ENCODE results near the gene MUC3A. TPM values are rescaled to one million over a fixed set of nuclear protein-coding genes. Genes with fewer than 3 reads are reported as not detected.
A peak's percentile ranks its signal among the peaks of the same experiment; 100 is the strongest.

The MUC3A gene
- total RNA-seq, 1 experiment from 2014 or later: 29.2 TPM

GRCh38 chr7:100975371-100975821 is 26.1 kb downstream of the MUC3A start:
- DNase-seq: no peak
- Histone ChIP-seq H3K23me2 (ENCODE audit: insufficient read length, low read depth, low read length, poor library complexity, severe bottlenecking) (no peaks in the 10 kb centered on the region), H2BK120ac (ENCODE audit: low read depth, low read length, poor library complexity, severe bottlenecking) (no peak overlapping the region), H2BK20ac (ENCODE audit: low read depth, low read length, poor library complexity, severe bottlenecking) (no peak overlapping the region), H2BK5ac (ENCODE audit: insufficient read length, low read length) (no peak overlapping the region), H2BK15ac (ENCODE audit: low read depth, low read length) (no peak overlapping the region), H3K27ac (ENCODE audit: insufficient read length, low read depth, low read length) (no peak overlapping the region), H3K4me2 (ENCODE audit: insufficient read depth, insufficient read length, low read length) (no peak overlapping the region), H3K4ac (ENCODE audit: low read depth, low read length) (no peak overlapping the region), H3K18ac (ENCODE audit: insufficient read length, low read depth, low read length) (no peak overlapping the region), H3K56ac (ENCODE audit: insufficient read length, low read depth, low read length) (no peak overlapping the region), H4K91ac (ENCODE audit: insufficient read length, low read depth, low read length) (no peak overlapping the region), H3K79me1 (ENCODE audit: insufficient read depth, low read depth, low read length, poor library complexity, severe bottlenecking) (no peaks in the 10 kb centered on the region), H4K20me1 (ENCODE audit: control insufficient read depth, insufficient read depth, insufficient read length) (no peaks in the 10 kb centered on the region), H3K14ac (ENCODE audit: insufficient read depth, low read length) (no peak overlapping the region), H3T11ph (ENCODE audit: low read length) (no peak overlapping the region), H3K9me3 (ENCODE audit: control insufficient read depth, low read depth, low read length) (no peaks in the 10 kb centered on the region), H4K8ac (replicated peaks; ENCODE audit: insufficient read length, low read depth, low read length) (no peak overlapping the region), H3K23ac (ENCODE audit: insufficient read length, low read depth, low read length) (no peak overlapping the region), H2AFZ (ENCODE audit: low read length) (no peak overlapping the region), H2AK5ac (ENCODE audit: insufficient read length, low read length) (no peak overlapping the region), H4K5ac (ENCODE audit: insufficient read length, low read depth, low read length) (no peak overlapping the region), H3K9ac (ENCODE audit: extremely low read depth, insufficient read length, low read length) (no peak overlapping the region), H3K79me2 (ENCODE audit: insufficient read depth, low read length) (no peaks in the 10 kb centered on the region), H2BK12ac (ENCODE audit: insufficient read length, low read depth, low read length) (no peak overlapping the region), H3K27me3 (ENCODE audit: insufficient read depth, low read length) (no peaks in the 10 kb centered on the region), H3K4me1 (ENCODE audit: insufficient read depth, low read length) (no peaks in the 10 kb centered on the region)
- Mint-ChIP-seq H3K4me3 (no peak overlapping the region; a peak in 1 of 5 replicates), H3K27me3 (ENCODE audit: low read depth) (peaks cover 11% of the 10 kb centered on the region), H3K36me3 (ENCODE audit: insufficient read depth in 1 of 3, low read depth in 3 of 3) (no peaks in the 10 kb centered on the region), H3K9me3 (no peaks in the 10 kb centered on the region), H3K4me1 (peaks cover 6% of the 10 kb centered on the region in 2 experiments; a peak in 3 of 4 replicates), H3K27ac (0 out of 7 replicates have a peak overlapping the region, but pooled peaks of 1 of the 3 experiments have one; percentile 7)
- no CpG with 5 or more reads among the region's 3 CpGs for WGBS (ENCODE audit: extremely low coverage, insufficient read length, low lambda C conversion rate)
- TF ChIP-seq, protein P1, sequence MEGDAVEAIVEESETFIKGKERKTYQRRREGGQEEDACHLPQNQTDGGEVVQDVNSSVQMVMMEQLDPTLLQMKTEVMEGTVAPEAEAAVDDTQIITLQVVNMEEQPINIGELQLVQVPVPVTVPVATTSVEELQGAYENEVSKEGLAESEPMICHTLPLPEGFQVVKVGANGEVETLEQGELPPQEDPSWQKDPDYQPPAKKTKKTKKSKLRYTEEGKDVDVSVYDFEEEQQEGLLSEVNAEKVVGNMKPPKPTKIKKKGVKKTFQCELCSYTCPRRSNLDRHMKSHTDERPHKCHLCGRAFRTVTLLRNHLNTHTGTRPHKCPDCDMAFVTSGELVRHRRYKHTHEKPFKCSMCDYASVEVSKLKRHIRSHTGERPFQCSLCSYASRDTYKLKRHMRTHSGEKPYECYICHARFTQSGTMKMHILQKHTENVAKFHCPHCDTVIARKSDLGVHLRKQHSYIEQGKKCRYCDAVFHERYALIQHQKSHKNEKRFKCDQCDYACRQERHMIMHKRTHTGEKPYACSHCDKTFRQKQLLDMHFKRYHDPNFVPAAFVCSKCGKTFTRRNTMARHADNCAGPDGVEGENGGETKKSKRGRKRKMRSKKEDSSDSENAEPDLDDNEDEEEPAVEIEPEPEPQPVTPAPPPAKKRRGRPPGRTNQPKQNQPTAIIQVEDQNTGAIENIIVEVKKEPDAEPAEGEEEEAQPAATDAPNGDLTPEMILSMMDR (conservative IDR thresholded peaks at IDR 0.05): no peak

Measured in H9 (cell line).